GM21447 (cell line): ENCODE data around the gene FUBP3.

ENCODE experiments used
- ATAC-seq: cut with Tn5 transposase; IDR thresholded peaks from one replicate; pipeline ENCODE4 v1.9.1; 2021; ENCODE audit not compliant: unreplicated experiment

Gene FUBP3

GRCh38 chr9:130606887-130607600, 27.7 kb downstream of the FUBP3 start:
- ATAC-seq = no peak

GRCh38 chr9:130607640-130608420, 28.5 kb downstream of the FUBP3 start:
- ATAC-seq = no peak

- no peak for ATAC-seq
Measured at GRCh38 chr9:130608554-130609134, 29.3 kb downstream of the FUBP3 start.

- no peak for ATAC-seq
Measured at GRCh38 chr9:130609163-130609562, 29.8 kb downstream of the FUBP3 start.

- ATAC-seq = no peak
Measured at GRCh38 chr9:130610862-130611707, 31.7 kb downstream of the FUBP3 start.

- no peak for ATAC-seq
Measured at GRCh38 chr9:130616451-130616850, 37.1 kb downstream of the FUBP3 start.

GRCh38 chr9:130623466-130623865, 44.1 kb downstream of the FUBP3 start:
- no peak for ATAC-seq

GRCh38 chr9:130624154-130624553, 44.8 kb downstream of the FUBP3 start:
- ATAC-seq = no peak

- no peak for ATAC-seq
Measured at GRCh38 chr9:130626249-130626996, 47.0 kb downstream of the FUBP3 start.

- no peak for ATAC-seq
Measured at GRCh38 chr9:130627051-130627450, 47.7 kb downstream of the FUBP3 start.

- ATAC-seq = no peak
Measured at GRCh38 chr9:130627896-130628792, 48.8 kb downstream of the FUBP3 start.

- no peak for ATAC-seq
Measured at GRCh38 chr9:130629443-130630070, 50.2 kb downstream of the FUBP3 start.

GRCh38 chr9:130630071-130630450, 50.7 kb downstream of the FUBP3 start:
- no peak for ATAC-seq

- ATAC-seq = no peak
Measured at GRCh38 chr9:130630506-130631330, 51.3 kb downstream of the FUBP3 start.

GRCh38 chr9:130631331-130632080, 52.1 kb downstream of the FUBP3 start:
- ATAC-seq = no peak

- no peak for ATAC-seq
Measured at GRCh38 chr9:130632081-130632710, 52.8 kb downstream of the FUBP3 start.

GRCh38 chr9:130632841-130633240, 53.5 kb downstream of the FUBP3 start:
- no peak for ATAC-seq
